Measurements from ENCODE around the gene ADGRA1. TPM values are rescaled to one million over a fixed set of nuclear protein-coding genes. Genes with fewer than 3 reads are reported as not detected.

Gene ADGRA1
- total RNA-seq, 1 donor from 2014 or later: 9.1 TPM

DNA sequence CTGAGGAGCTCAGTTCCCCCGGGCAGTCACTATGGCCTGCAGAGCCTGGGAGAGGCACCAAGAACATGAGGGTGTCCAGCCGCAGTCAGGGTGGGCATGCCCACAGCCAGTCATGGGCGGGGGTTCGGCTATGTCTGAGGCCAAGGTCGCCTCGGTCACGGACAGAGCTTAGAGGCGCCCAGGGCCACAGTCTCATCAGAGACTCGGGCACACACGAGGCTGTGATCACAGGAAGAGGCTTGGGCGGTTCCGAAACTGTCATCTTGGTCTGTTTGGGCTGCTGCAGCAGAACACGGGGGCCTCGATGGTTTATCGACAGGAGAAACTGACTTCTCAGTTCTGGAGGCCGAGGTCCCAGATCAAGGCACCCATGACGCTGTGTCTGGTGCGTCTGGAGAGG is 9.7 kb downstream of the ADGRA1 start:
- no peak for DNase-seq
- TF ChIP-seq CTCF (IDR thresholded peaks at IDR 0.05; ENCODE audit: partially characterized antibody, unreplicated experiment): no peak
- peaks cover 3% of the 10 kb centered on the region for H3K27me3 Mint-ChIP-seq (ENCODE audit: unreplicated experiment)

DNA sequence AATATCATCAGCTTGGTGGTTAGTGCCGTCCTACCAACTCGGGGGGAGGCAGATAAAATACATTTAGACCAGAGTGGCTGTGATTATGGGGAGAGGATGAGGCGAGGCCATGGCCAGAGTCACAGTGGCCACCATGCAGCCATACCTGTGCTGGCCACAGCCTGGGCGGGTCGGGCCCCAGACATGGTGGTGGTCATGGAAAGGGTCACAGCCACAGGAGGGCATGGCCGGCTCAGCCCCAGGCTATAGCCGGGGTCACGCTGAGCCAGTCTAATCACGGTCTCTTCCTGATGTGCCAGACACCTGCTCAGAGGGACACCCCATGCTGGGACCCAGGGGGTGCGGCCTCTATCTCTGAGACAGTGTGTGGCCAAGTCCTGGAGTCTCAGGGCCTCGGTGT is 10.2 kb downstream of the ADGRA1 start:
- Mint-ChIP-seq H3K4me1 (ENCODE audit: low read depth, unreplicated experiment) (peaks cover 7% of the 10 kb centered on the region), H3K27me3 (ENCODE audit: unreplicated experiment) (peaks cover 3% of the 10 kb centered on the region), H3K27ac (ENCODE audit: unreplicated experiment) (no peak overlapping the region), H3K4me3 (ENCODE audit: unreplicated experiment) (no peak overlapping the region), H3K9me3 (ENCODE audit: unreplicated experiment) (peaks cover 5% of the 10 kb centered on the region), H3K36me3 (ENCODE audit: unreplicated experiment) (no peaks in the 10 kb centered on the region)
- DNase-seq: no peak
- TF ChIP-seq CTCF (IDR thresholded peaks at IDR 0.05; ENCODE audit: partially characterized antibody, unreplicated experiment): no peak

More for the DNA sequence above, 9.7 kb downstream of the ADGRA1 start:
- Mint-ChIP-seq H3K27ac (ENCODE audit: unreplicated experiment) (no peak overlapping the region), H3K4me1 (ENCODE audit: low read depth, unreplicated experiment) (peaks cover 7% of the 10 kb centered on the region), H3K4me3 (ENCODE audit: unreplicated experiment) (no peak overlapping the region), H3K36me3 (ENCODE audit: unreplicated experiment) (peaks cover 3% of the 10 kb centered on the region), H3K9me3 (ENCODE audit: unreplicated experiment) (peaks cover 5% of the 10 kb centered on the region)

- H3K9me3 Mint-ChIP-seq (ENCODE audit: unreplicated experiment): peaks cover 5% of the 10 kb centered on the region
- H3K36me3 Mint-ChIP-seq (ENCODE audit: unreplicated experiment): no peaks in the 10 kb centered on the region
- H3K27me3 Mint-ChIP-seq (ENCODE audit: unreplicated experiment): peaks cover 3% of the 10 kb centered on the region
- no peak overlapping the region for H3K4me3 Mint-ChIP-seq (ENCODE audit: unreplicated experiment)
- H3K4me1 Mint-ChIP-seq (ENCODE audit: low read depth, unreplicated experiment): peaks cover 7% of the 10 kb centered on the region
- no peak for DNase-seq
- H3K27ac Mint-ChIP-seq (ENCODE audit: unreplicated experiment): no peak overlapping the region
- no peak for TF ChIP-seq CTCF (IDR thresholded peaks at IDR 0.05; ENCODE audit: partially characterized antibody, unreplicated experiment)
These were observed 10.9 kb downstream of the ADGRA1 start for GRCh38 chr10:133098426-133099124.

DNA sequence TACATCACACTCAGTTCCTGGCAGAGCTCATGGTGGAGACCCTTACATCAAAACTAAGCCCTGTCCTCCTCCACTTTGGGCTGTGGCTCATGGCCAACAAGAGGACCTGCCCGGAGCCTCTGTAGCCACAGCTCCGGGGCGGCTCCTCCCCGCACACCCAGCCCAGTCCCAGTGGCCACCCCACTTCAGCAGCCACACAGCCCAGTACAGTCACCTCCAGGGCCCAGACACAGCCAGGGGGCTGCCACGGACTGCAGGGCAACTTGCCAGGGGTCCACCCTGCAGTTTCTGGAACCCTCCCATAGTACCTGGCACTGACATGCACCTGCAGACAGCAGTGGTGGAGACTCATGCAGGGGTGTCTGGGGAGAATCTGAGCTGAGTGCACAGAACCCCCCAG is 11.8 kb downstream of the ADGRA1 start:
- H3K9me3 Mint-ChIP-seq (ENCODE audit: unreplicated experiment): peaks cover 5% of the 10 kb centered on the region
- H3K4me3 Mint-ChIP-seq (ENCODE audit: unreplicated experiment): no peak overlapping the region
- peaks cover 10% of the 10 kb centered on the region for H3K4me1 Mint-ChIP-seq (ENCODE audit: low read depth, unreplicated experiment)
- no peak for DNase-seq
- H3K27ac Mint-ChIP-seq (ENCODE audit: unreplicated experiment): no peak overlapping the region
- no peak for TF ChIP-seq CTCF (IDR thresholded peaks at IDR 0.05; ENCODE audit: partially characterized antibody, unreplicated experiment)
- peaks cover 5% of the 10 kb centered on the region for H3K27me3 Mint-ChIP-seq (ENCODE audit: unreplicated experiment)
- no peaks in the 10 kb centered on the region for H3K36me3 Mint-ChIP-seq (ENCODE audit: unreplicated experiment)

DNA sequence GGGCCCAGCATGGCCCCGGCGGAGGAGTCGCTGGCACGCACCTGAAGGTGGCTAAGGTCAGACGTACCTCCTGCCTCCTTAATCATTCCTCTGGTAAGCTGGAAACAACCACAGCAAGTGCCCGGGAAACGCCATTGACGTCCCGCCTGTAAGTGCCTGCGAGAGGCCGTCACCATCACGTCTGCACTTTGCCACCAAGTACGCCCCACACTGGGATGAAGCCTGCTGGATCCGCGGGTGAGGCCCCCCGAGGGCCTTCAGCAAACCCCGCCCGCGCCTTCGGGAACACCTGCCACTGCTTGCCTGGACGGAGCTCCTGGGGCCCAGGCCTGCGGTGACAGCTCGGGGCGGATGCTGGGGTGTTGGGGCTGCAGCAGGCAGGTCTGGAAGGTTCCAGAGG is 12.5 kb downstream of the ADGRA1 start:
- H3K4me1 Mint-ChIP-seq (ENCODE audit: low read depth, unreplicated experiment): peaks cover 13% of the 10 kb centered on the region
- DNase-seq: no peak
- no peak for TF ChIP-seq CTCF (IDR thresholded peaks at IDR 0.05; ENCODE audit: partially characterized antibody, unreplicated experiment)
- H3K9me3 Mint-ChIP-seq (ENCODE audit: unreplicated experiment): peaks cover 3% of the 10 kb centered on the region
- H3K36me3 Mint-ChIP-seq (ENCODE audit: unreplicated experiment): no peaks in the 10 kb centered on the region
- peaks cover 5% of the 10 kb centered on the region for H3K27me3 Mint-ChIP-seq (ENCODE audit: unreplicated experiment)
- H3K27ac Mint-ChIP-seq (ENCODE audit: unreplicated experiment): no peak overlapping the region
- no peak overlapping the region for H3K4me3 Mint-ChIP-seq (ENCODE audit: unreplicated experiment)

All from glutamatergic neuron (in vitro differentiated cells).